Measurements from ENCODE around the gene PACSIN2.

PACSIN2 gene

GRCh38 chr22:43050995-43051394 lies 36.0 kb upstream of the PACSIN2 start:
- H3K27ac ChIP-seq (ENCODE audit: low read length, poor library complexity, severe bottlenecking): no peak overlapping the region
- WGBS: 73% methylated on average over 10 of the region's 10 CpGs
- no peak overlapping the region for H3K4me2 ChIP-seq (ENCODE audit: low read length, poor library complexity, severe bottlenecking)
- H3K4me1 ChIP-seq (ENCODE audit: control insufficient read depth, insufficient read depth, low read depth, low read length): no peaks in the 10 kb centered on the region
- H2BK120ac ChIP-seq (ENCODE audit: low read depth, low read length): no peak overlapping the region
- H2BK12ac ChIP-seq (ENCODE audit: low read length in 2 of 2): no peak overlapping the region
- H3K23ac ChIP-seq (ENCODE audit: low read length in 2 of 2): no peak overlapping the region
- H2AFZ ChIP-seq (ENCODE audit: low read depth, low read length): no peak overlapping the region
- peaks cover 21 to 32% of the 10 kb centered on the region in 2 experiments for H3K36me3 ChIP-seq (ENCODE audit: control insufficient read depth in 1 of 2, insufficient read depth in 2 of 2, low read depth in 1 of 2, low read length in 2 of 2)
- H4K8ac ChIP-seq (ENCODE audit: low read length): no peak overlapping the region
- H2BK5ac ChIP-seq (ENCODE audit: low read depth, low read length, poor library complexity, severe bottlenecking): no peak overlapping the region
- H3K79me1 ChIP-seq (replicated peaks; ENCODE audit: low read length, poor library complexity, severe bottlenecking): no peaks in the 10 kb centered on the region
- H2BK15ac ChIP-seq (ENCODE audit: low read depth, poor library complexity, severe bottlenecking): no peak overlapping the region
- H3K9me3 ChIP-seq (ENCODE audit: control insufficient read depth, low read length): no peaks in the 10 kb centered on the region
- no peak overlapping the region for H3K14ac ChIP-seq (ENCODE audit: low read length in 2 of 2)
- no peak overlapping the region for H4K91ac ChIP-seq (ENCODE audit: low read length)
- no peak for DNase-seq
- H2AK5ac ChIP-seq (ENCODE audit: low read length, severe bottlenecking): no peak overlapping the region
- H3K27me3 ChIP-seq (ENCODE audit: control insufficient read depth in 1 of 2, insufficient read depth in 1 of 2, low read length in 2 of 2): no peaks in the 10 kb centered on the region
- peak overlapping the region in 1 of 2 experiments; percentile 42 for H3K4ac ChIP-seq (ENCODE audit: low read depth in 1 of 2, low read length in 2 of 2)
- H3K4me3 ChIP-seq (ENCODE audit: insufficient read depth in 1 of 2, low read depth in 1 of 2, low read length in 2 of 2): no peak overlapping the region
- H3K9ac ChIP-seq (ENCODE audit: low read length): no peak overlapping the region
- H3K18ac ChIP-seq (ENCODE audit: low read depth in 1 of 2, low read length in 2 of 2): no peak overlapping the region

- 69% methylated on average over 3 of the region's 7 CpGs for WGBS
- no peak overlapping the region for H3K27ac ChIP-seq (ENCODE audit: low read length, poor library complexity, severe bottlenecking)
- H3K79me1 ChIP-seq (replicated peaks; ENCODE audit: low read length, poor library complexity, severe bottlenecking): no peaks in the 10 kb centered on the region
- H4K91ac ChIP-seq (ENCODE audit: low read length): no peak overlapping the region
- H2BK5ac ChIP-seq (ENCODE audit: low read depth, low read length, poor library complexity, severe bottlenecking): no peak overlapping the region
- peaks cover 16 to 18% of the 10 kb centered on the region in 2 experiments for H3K36me3 ChIP-seq (ENCODE audit: control insufficient read depth in 1 of 2, insufficient read depth in 2 of 2, low read depth in 1 of 2, low read length in 2 of 2)
- H3K18ac ChIP-seq (ENCODE audit: low read depth in 1 of 2, low read length in 2 of 2): no peak overlapping the region
- no peak overlapping the region for H3K4ac ChIP-seq (ENCODE audit: low read depth in 1 of 2, low read length in 2 of 2)
- H2BK120ac ChIP-seq (ENCODE audit: low read depth, low read length): no peak overlapping the region
- H3K27me3 ChIP-seq (ENCODE audit: control insufficient read depth in 1 of 2, insufficient read depth in 1 of 2, low read length in 2 of 2): no peaks in the 10 kb centered on the region
- no peak overlapping the region for H3K4me3 ChIP-seq (ENCODE audit: insufficient read depth in 1 of 2, low read depth in 1 of 2, low read length in 2 of 2)
- H3K9me3 ChIP-seq (ENCODE audit: control insufficient read depth, low read length): no peaks in the 10 kb centered on the region
- H2AFZ ChIP-seq (ENCODE audit: low read depth, low read length): no peak overlapping the region
- peaks cover under 1% of the 10 kb centered on the region for H3K4me1 ChIP-seq (ENCODE audit: control insufficient read depth, insufficient read depth, low read depth, low read length)
- H3K23ac ChIP-seq (ENCODE audit: low read length in 2 of 2): no peak overlapping the region
- no peak overlapping the region for H3K4me2 ChIP-seq (ENCODE audit: low read length, poor library complexity, severe bottlenecking)
- no peak overlapping the region for H3K14ac ChIP-seq (ENCODE audit: low read length in 2 of 2)
- no peak for DNase-seq
- no peak overlapping the region for H4K8ac ChIP-seq (ENCODE audit: low read length)
- no peak overlapping the region for H2BK12ac ChIP-seq (ENCODE audit: low read length in 2 of 2)
- no peak overlapping the region for H2BK15ac ChIP-seq (ENCODE audit: low read depth, poor library complexity, severe bottlenecking)
- no peak overlapping the region for H3K9ac ChIP-seq (ENCODE audit: low read length)
- no peak overlapping the region for H2AK5ac ChIP-seq (ENCODE audit: low read length, severe bottlenecking)
Observed at GRCh38 chr22:43047605-43048004, 32.7 kb upstream of the PACSIN2 start.

- no peak overlapping the region for H2AK5ac ChIP-seq (ENCODE audit: low read length, severe bottlenecking)
- H3K14ac ChIP-seq (ENCODE audit: low read length in 2 of 2): no peak overlapping the region
- WGBS: 97% methylated on average over 8 of the region's 10 CpGs
- H3K4me2 ChIP-seq (ENCODE audit: low read length, poor library complexity, severe bottlenecking): no peak overlapping the region
- H3K79me1 ChIP-seq (replicated peaks; ENCODE audit: low read length, poor library complexity, severe bottlenecking): no peaks in the 10 kb centered on the region
- H3K4me3 ChIP-seq (ENCODE audit: insufficient read depth in 1 of 2, low read depth in 1 of 2, low read length in 2 of 2): no peak overlapping the region
- no peak overlapping the region for H2BK5ac ChIP-seq (ENCODE audit: low read depth, low read length, poor library complexity, severe bottlenecking)
- H4K8ac ChIP-seq (ENCODE audit: low read length): no peak overlapping the region
- H2BK120ac ChIP-seq (ENCODE audit: low read depth, low read length): no peak overlapping the region
- H3K9ac ChIP-seq (ENCODE audit: low read length): no peak overlapping the region
- no peaks in the 10 kb centered on the region for H3K27me3 ChIP-seq (ENCODE audit: control insufficient read depth in 1 of 2, insufficient read depth in 1 of 2, low read length in 2 of 2)
- no peak overlapping the region for H2BK12ac ChIP-seq (ENCODE audit: low read length in 2 of 2)
- no peak overlapping the region for H3K4ac ChIP-seq (ENCODE audit: low read depth in 1 of 2, low read length in 2 of 2)
- H3K4me1 ChIP-seq (ENCODE audit: control insufficient read depth, insufficient read depth, low read depth, low read length): peaks cover 11% of the 10 kb centered on the region
- no peak overlapping the region for H2AFZ ChIP-seq (ENCODE audit: low read depth, low read length)
- H4K91ac ChIP-seq (ENCODE audit: low read length): no peak overlapping the region
- no peak overlapping the region for H2BK15ac ChIP-seq (ENCODE audit: low read depth, poor library complexity, severe bottlenecking)
- no peak overlapping the region for H3K18ac ChIP-seq (ENCODE audit: low read depth in 1 of 2, low read length in 2 of 2)
- H3K36me3 ChIP-seq (ENCODE audit: control insufficient read depth in 1 of 2, insufficient read depth in 2 of 2, low read depth in 1 of 2, low read length in 2 of 2): peaks cover 4% of the 10 kb centered on the region in 2 experiments
- H3K23ac ChIP-seq (ENCODE audit: low read length in 2 of 2): no peak overlapping the region
- no peak for DNase-seq
- no peak overlapping the region for H3K27ac ChIP-seq (ENCODE audit: low read length, poor library complexity, severe bottlenecking)
- no peaks in the 10 kb centered on the region for H3K9me3 ChIP-seq (ENCODE audit: control insufficient read depth, low read length)
Observed at GRCh38 chr22:43044290-43044712, 29.4 kb upstream of the PACSIN2 start.

DNA sequence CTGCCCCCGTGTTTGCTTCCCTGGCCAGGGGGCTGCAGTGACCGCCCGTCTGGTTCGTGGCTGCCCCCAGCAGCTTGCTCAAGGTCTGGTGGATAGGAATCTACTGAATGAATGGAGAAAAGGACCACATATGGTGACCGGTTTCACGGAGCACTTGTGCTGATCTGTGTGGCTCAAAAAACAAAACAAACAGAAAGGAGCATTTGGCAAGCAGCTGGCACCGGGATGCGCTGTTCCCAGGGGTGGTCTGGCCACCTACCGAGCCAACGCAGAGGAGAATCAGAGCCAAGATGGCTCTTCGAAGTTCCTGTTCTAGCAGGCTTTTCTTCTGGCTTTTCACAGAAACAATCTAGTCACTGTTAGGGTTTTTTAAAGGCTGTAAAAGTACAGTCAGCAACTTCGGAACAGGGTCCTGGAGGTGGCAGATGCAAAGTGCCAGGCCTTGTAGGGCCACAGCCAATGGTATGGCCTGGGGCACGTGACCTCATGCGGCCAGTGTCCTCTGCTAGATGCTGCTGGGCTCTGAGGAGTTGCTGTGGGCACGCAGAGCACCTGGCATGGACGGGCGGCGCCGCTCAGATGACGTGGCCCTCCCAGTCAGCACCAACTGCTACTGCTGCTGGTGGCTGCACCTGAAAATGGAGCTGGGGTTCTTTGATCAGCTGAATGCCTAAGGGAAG lies 27.3 kb upstream of the PACSIN2 start:
- H3K27ac ChIP-seq (ENCODE audit: low read length, poor library complexity, severe bottlenecking): peak overlapping the region; percentile 13
- no peak overlapping the region for H2AK5ac ChIP-seq (ENCODE audit: low read length, severe bottlenecking)

More for the DNA sequence above, 27.3 kb upstream of the PACSIN2 start:
- H3K36me3 ChIP-seq (ENCODE audit: control insufficient read depth in 1 of 2, insufficient read depth in 2 of 2, low read depth in 1 of 2, low read length in 2 of 2): peaks cover 4% of the 10 kb centered on the region in 2 experiments
- H3K14ac ChIP-seq (ENCODE audit: low read length in 2 of 2): no peak overlapping the region
- DNase-seq: no peak
- H3K23ac ChIP-seq (ENCODE audit: low read length in 2 of 2): no peak overlapping the region
- H3K4ac ChIP-seq (ENCODE audit: low read depth in 1 of 2, low read length in 2 of 2): no peak overlapping the region
- H2BK12ac ChIP-seq (ENCODE audit: low read length in 2 of 2): no peak overlapping the region
- H3K4me3 ChIP-seq (ENCODE audit: insufficient read depth in 1 of 2, low read depth in 1 of 2, low read length in 2 of 2): no peak overlapping the region
- H2BK15ac ChIP-seq (ENCODE audit: low read depth, poor library complexity, severe bottlenecking): peak overlapping the region; percentile 30
- H3K9me3 ChIP-seq (ENCODE audit: control insufficient read depth, low read length): no peaks in the 10 kb centered on the region
- 91% methylated on average over 20 of the region's 20 CpGs for WGBS
- H2BK5ac ChIP-seq (ENCODE audit: low read depth, low read length, poor library complexity, severe bottlenecking): no peak overlapping the region
- peaks cover 11% of the 10 kb centered on the region for H3K4me1 ChIP-seq (ENCODE audit: control insufficient read depth, insufficient read depth, low read depth, low read length)
- H3K9ac ChIP-seq (ENCODE audit: low read length): no peak overlapping the region
- H4K91ac ChIP-seq (ENCODE audit: low read length): no peak overlapping the region
- no peak overlapping the region for H3K18ac ChIP-seq (ENCODE audit: low read depth in 1 of 2, low read length in 2 of 2)
- H2AFZ ChIP-seq (ENCODE audit: low read depth, low read length): no peak overlapping the region
- H3K4me2 ChIP-seq (ENCODE audit: low read length, poor library complexity, severe bottlenecking): peak overlapping the region; percentile 57
- H3K27me3 ChIP-seq (ENCODE audit: control insufficient read depth in 1 of 2, insufficient read depth in 1 of 2, low read length in 2 of 2): no peaks in the 10 kb centered on the region
- no peak overlapping the region for H4K8ac ChIP-seq (ENCODE audit: low read length)
- H3K79me1 ChIP-seq (replicated peaks; ENCODE audit: low read length, poor library complexity, severe bottlenecking): no peaks in the 10 kb centered on the region
- H2BK120ac ChIP-seq (ENCODE audit: low read depth, low read length): no peak overlapping the region
